ENCODE results near the gene ETV5.

The ETV5 gene

DNA sequence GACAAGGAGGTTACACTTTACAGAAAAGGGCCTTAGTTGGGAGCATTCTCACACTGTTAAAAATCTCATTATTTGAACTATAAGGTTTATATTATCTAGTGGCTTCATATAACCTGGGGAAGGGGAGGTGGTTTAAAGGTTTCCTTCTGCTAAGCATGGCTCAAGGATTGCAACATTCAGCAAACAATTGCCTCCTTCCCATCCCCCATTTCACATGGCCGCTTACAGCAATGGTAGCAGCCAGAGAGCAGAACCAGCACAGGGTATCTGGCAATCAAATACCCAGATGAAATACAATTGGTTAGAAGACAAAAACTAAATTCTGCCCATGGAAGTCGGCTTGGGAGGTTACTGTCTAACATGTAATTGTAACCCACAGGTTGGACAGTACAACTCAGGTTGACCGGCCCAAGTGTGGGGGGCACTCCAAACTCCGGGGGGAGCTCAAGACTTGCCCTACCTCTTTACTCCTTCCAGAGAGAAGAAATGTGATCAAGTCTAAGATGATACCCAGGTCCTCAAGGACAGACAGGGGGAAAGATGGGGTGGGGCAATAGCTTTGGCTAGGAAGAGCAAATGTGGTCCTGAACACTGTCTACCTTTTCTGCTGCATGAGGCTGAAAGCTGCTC, 15.5 kb downstream of the ETV5 start:
- H3K79me2 ChIP-seq, result no peaks in the 10 kb centered on the region
- H3K4me2 ChIP-seq (ENCODE audit: low read length), result peak overlapping the region; percentile 5
- no peaks in the 10 kb centered on the region for H3K9me3 ChIP-seq (ENCODE audit: control insufficient read depth, low read length)
- H3K4me3 ChIP-seq (ENCODE audit: low read depth, low read length), result no peak overlapping the region
- no peaks in the 10 kb centered on the region for H3K27me3 ChIP-seq (ENCODE audit: control insufficient read depth, insufficient read depth, low read length)
- no peak overlapping the region for H3K27ac ChIP-seq
- H2AFZ ChIP-seq, result no peak overlapping the region
- H3K36me3 ChIP-seq (ENCODE audit: control insufficient read depth, insufficient read depth, low read length), result no peaks in the 10 kb centered on the region
- peaks cover 26% of the 10 kb centered on the region for H3K4me1 ChIP-seq
- no peak overlapping the region for H3K9ac ChIP-seq
- TF ChIP-seq, protein P1, sequence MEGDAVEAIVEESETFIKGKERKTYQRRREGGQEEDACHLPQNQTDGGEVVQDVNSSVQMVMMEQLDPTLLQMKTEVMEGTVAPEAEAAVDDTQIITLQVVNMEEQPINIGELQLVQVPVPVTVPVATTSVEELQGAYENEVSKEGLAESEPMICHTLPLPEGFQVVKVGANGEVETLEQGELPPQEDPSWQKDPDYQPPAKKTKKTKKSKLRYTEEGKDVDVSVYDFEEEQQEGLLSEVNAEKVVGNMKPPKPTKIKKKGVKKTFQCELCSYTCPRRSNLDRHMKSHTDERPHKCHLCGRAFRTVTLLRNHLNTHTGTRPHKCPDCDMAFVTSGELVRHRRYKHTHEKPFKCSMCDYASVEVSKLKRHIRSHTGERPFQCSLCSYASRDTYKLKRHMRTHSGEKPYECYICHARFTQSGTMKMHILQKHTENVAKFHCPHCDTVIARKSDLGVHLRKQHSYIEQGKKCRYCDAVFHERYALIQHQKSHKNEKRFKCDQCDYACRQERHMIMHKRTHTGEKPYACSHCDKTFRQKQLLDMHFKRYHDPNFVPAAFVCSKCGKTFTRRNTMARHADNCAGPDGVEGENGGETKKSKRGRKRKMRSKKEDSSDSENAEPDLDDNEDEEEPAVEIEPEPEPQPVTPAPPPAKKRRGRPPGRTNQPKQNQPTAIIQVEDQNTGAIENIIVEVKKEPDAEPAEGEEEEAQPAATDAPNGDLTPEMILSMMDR (IDR thresholded peaks at IDR 0.05), result no peak

DNA sequence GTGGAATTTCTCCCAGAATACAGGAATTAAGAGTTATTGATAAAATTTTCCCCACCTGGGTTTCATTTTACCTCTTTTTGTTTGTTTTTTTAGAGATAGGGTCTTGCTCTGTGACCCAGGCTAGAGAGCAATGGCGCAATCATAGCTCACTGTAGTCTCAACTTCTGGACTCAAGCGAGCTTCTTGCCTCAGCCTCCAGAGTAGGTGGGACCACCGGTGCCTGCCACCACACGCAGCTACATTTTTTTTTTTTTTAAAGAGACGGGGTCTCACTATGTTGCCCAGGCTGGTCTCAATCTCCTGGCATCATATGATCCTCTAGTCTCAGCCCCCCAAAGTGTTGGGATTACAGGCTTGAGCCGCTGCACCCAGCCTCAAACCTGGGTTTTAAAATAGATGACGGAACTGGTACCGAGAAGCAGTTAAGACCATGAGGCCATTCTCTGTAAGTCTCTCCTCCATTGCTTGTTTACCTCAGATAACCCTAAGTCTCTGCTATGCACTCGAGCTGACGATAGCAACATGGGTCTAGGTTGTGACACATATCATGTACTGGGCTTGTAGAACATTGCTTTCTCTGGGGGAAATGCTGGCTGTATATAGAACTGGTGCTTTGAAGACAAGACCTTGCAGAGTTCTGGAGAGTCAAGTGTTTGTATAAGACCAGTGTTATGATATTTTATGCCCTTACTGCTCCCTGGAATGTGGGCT, 16.4 kb downstream of the ETV5 start:
- Histone ChIP-seq H3K36me3 (ENCODE audit: control insufficient read depth, insufficient read depth, low read length) (no peaks in the 10 kb centered on the region), H3K9ac (no peak overlapping the region), H3K4me3 (ENCODE audit: low read depth, low read length) (no peak overlapping the region), H3K27me3 (ENCODE audit: control insufficient read depth, insufficient read depth, low read length) (no peaks in the 10 kb centered on the region), H3K27ac (no peak overlapping the region), H3K4me1 (peaks cover 26% of the 10 kb centered on the region), H3K4me2 (ENCODE audit: low read length) (no peak overlapping the region), H3K79me2 (no peaks in the 10 kb centered on the region), H3K9me3 (ENCODE audit: control insufficient read depth, low read length) (no peaks in the 10 kb centered on the region), H2AFZ (no peak overlapping the region)
- TF ChIP-seq, protein P1 (IDR thresholded peaks at IDR 0.05), result no peak

DNA sequence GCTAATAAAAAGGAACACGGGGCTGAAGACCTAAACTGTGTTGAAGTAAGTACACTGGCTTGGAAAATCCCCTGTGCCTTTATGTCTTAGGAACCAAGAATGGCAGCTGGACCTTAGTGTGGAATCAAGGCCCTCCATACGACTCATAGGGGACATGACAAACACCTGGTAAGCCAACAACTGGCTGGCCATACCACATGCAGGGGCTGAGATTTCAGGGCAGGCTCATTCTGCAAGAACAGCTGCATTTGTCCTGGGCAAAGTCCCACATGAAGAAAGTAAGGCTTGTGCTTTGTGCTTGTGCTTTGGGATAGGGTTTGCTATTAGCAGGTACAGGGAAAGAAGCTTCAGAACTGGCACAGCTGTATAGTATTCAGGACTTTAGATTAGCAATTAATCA, 18.0 kb downstream of the ETV5 start:
- Histone ChIP-seq H3K27me3 (ENCODE audit: control insufficient read depth, insufficient read depth, low read length) (no peaks in the 10 kb centered on the region), H3K9me3 (ENCODE audit: control insufficient read depth, low read length) (no peaks in the 10 kb centered on the region), H3K4me3 (ENCODE audit: low read depth, low read length) (no peak overlapping the region), H3K79me2 (peaks cover 3% of the 10 kb centered on the region), H3K27ac (peak overlapping the region; percentile 34), H3K4me1 (peaks cover 26% of the 10 kb centered on the region), H2AFZ (no peak overlapping the region), H3K4me2 (ENCODE audit: low read length) (no peak overlapping the region), H3K9ac (no peak overlapping the region), H3K36me3 (ENCODE audit: control insufficient read depth, insufficient read depth, low read length) (no peaks in the 10 kb centered on the region)
- TF ChIP-seq, protein P1 (IDR thresholded peaks at IDR 0.05), result no peak

DNA sequence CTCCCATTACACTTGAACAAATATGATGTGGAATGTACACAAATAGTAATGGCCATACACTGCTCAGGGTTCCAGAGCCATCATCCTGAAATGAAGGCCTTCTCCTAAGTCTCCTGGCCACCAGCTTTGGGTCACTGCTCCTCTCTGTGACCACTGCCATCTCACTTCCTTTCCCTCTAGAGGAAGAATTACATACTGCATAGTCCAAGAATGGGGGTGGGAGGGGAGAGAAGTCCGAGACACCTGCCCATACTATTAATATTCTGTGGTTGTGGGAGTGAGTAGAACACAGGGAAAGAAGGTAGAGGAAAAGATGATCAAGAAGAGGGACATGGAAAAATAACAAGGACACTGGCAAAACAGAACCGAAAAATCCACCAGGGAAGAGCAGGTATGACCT, 20.6 kb downstream of the ETV5 start:
- Histone ChIP-seq H3K27me3 (ENCODE audit: control insufficient read depth, insufficient read depth, low read length) (no peaks in the 10 kb centered on the region), H3K79me2 (peaks cover 5% of the 10 kb centered on the region), H3K4me3 (ENCODE audit: low read depth, low read length) (no peak overlapping the region), H3K27ac (no peak overlapping the region), H2AFZ (no peak overlapping the region), H3K4me2 (ENCODE audit: low read length) (no peak overlapping the region), H3K4me1 (peaks cover 24% of the 10 kb centered on the region), H3K9ac (no peak overlapping the region), H3K36me3 (ENCODE audit: control insufficient read depth, insufficient read depth, low read length) (no peaks in the 10 kb centered on the region), H3K9me3 (ENCODE audit: control insufficient read depth, low read length) (no peaks in the 10 kb centered on the region)
- TF ChIP-seq, protein P1 (IDR thresholded peaks at IDR 0.05), result no peak

DNA sequence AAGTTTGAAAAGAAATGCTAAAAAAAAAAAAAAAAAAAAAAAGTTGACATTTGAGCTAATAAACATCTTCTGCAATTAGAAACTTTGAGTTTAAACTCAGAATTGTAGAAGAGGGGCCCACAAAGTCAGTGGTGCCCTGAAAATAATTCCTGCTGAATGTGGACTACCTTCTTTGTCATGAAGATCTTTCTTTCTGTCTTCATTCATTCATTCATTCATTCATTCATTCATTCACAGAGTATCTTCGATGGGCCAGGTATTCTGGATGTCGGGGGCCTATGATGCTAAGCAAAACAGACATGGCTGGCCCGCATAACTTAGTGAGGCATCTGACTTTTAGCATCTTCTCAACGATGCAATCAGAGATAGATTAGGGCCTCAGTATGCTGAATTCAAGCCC, 24.6 kb downstream of the ETV5 start:
- Histone ChIP-seq H3K4me1 (no peaks in the 10 kb centered on the region), H3K9me3 (ENCODE audit: control insufficient read depth, low read length) (no peaks in the 10 kb centered on the region), H3K79me2 (peaks cover 5% of the 10 kb centered on the region), H3K27ac (no peak overlapping the region), H3K4me2 (ENCODE audit: low read length) (no peak overlapping the region), H2AFZ (no peak overlapping the region), H3K4me3 (ENCODE audit: low read depth, low read length) (no peak overlapping the region), H3K27me3 (ENCODE audit: control insufficient read depth, insufficient read depth, low read length) (no peaks in the 10 kb centered on the region), H3K36me3 (ENCODE audit: control insufficient read depth, insufficient read depth, low read length) (no peaks in the 10 kb centered on the region), H3K9ac (no peak overlapping the region)
- TF ChIP-seq, protein P1 (IDR thresholded peaks at IDR 0.05), result no peak

Measured in parathyroid adenoma (tissue), 2 donors.